Progenitor cell of endocrine pancreas (in vitro differentiated cells): ENCODE results near the gene UNCX. TPM values are rescaled to one million over a fixed set of nuclear protein-coding genes. Genes with fewer than 3 reads are reported as not detected.

Experiments used
- DNase-seq: peaks from one replicate; pipeline ENCODE4 v3.0.0; 2021; ENCODE audit warnings: low spot score; ENCODE audit not compliant: unreplicated experiment
- H3K27ac Mint-ChIP-seq: 2 replicates; pipeline ENCODE4 v1.8.0; 2021; ENCODE audit warnings: mild to moderate bottlenecking, moderate library complexity, mixed read lengths
- H3K27me3 Mint-ChIP-seq: 2 replicates; pipeline ENCODE4 v1.8.0; 2021; ENCODE audit warnings: mixed read lengths
- H3K36me3 Mint-ChIP-seq: 2 replicates; pipeline ENCODE4 v1.8.0; 2022; ENCODE audit warnings: mixed read lengths; ENCODE audit not compliant: insufficient read depth
- H3K4me1 Mint-ChIP-seq: 2 replicates; pipeline ENCODE4 v1.8.0; 2021; ENCODE audit warnings: low read depth, mixed read lengths
- H3K4me3 Mint-ChIP-seq: 2 replicates; pipeline ENCODE4 v1.8.0; 2021; ENCODE audit warnings: low read depth, mild to moderate bottlenecking, moderate library complexity, mixed read lengths
- H3K9me3 Mint-ChIP-seq: 2 replicates; pipeline ENCODE4 v1.8.0; 2021; ENCODE audit warnings: low read depth, mixed read lengths
- total RNA-seq: library from RNA; stranded (reverse); gene quantifications from 2 replicates; pipeline ENCODE4 v1.2.1, GENCODE V29; 2021
- TF ChIP-seq, protein P1 (sequence below): fragments of 200-600 bp; sonication (generic); IDR thresholded peaks from one replicate; pipeline ENCODE4 v1.5.0; 2021; ENCODE audit warnings: antibody characterized with exemption, mild to moderate bottlenecking; ENCODE audit not compliant: unreplicated experiment

The UNCX gene
- total RNA-seq, 1 donor from 2014 or later, result not detected

DNA sequence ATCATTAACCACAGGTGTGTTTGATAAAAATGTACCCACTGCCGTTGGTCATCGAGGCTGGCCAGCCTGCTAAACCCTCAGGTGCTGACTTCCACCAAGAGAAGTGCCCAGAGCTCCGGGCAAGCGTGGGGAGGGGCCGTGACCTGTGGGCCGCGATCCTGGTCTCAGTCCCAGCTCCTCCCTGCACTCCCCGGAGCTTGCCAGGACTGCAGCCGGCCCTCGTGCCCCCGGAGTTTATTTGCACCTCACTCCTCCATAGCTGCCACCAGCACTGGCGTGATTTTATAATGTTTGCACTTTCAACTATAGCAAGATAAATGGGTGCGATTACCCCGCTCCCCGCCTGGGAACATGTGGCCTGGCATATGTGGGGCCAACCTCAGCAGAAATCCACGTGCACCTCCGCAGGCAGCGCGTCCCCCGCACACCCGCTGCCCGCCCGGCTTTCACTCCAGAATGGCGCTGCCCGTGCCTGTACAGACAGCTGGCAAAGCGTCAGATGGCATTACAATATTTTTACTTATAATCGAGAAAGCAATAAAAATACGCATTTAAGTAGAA, 30.8 kb downstream of the UNCX start:
- Mint-ChIP-seq H3K4me3 (no peak overlapping the region), H3K36me3 (no peaks in the 10 kb centered on the region), H3K9me3 (no peaks in the 10 kb centered on the region), H3K4me1 (no peaks in the 10 kb centered on the region), H3K27ac (no peak overlapping the region), H3K27me3 (peaks cover 31% of the 10 kb centered on the region)
- DNase-seq, result no peak
- TF ChIP-seq, protein P1, sequence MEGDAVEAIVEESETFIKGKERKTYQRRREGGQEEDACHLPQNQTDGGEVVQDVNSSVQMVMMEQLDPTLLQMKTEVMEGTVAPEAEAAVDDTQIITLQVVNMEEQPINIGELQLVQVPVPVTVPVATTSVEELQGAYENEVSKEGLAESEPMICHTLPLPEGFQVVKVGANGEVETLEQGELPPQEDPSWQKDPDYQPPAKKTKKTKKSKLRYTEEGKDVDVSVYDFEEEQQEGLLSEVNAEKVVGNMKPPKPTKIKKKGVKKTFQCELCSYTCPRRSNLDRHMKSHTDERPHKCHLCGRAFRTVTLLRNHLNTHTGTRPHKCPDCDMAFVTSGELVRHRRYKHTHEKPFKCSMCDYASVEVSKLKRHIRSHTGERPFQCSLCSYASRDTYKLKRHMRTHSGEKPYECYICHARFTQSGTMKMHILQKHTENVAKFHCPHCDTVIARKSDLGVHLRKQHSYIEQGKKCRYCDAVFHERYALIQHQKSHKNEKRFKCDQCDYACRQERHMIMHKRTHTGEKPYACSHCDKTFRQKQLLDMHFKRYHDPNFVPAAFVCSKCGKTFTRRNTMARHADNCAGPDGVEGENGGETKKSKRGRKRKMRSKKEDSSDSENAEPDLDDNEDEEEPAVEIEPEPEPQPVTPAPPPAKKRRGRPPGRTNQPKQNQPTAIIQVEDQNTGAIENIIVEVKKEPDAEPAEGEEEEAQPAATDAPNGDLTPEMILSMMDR, result no peak

DNA sequence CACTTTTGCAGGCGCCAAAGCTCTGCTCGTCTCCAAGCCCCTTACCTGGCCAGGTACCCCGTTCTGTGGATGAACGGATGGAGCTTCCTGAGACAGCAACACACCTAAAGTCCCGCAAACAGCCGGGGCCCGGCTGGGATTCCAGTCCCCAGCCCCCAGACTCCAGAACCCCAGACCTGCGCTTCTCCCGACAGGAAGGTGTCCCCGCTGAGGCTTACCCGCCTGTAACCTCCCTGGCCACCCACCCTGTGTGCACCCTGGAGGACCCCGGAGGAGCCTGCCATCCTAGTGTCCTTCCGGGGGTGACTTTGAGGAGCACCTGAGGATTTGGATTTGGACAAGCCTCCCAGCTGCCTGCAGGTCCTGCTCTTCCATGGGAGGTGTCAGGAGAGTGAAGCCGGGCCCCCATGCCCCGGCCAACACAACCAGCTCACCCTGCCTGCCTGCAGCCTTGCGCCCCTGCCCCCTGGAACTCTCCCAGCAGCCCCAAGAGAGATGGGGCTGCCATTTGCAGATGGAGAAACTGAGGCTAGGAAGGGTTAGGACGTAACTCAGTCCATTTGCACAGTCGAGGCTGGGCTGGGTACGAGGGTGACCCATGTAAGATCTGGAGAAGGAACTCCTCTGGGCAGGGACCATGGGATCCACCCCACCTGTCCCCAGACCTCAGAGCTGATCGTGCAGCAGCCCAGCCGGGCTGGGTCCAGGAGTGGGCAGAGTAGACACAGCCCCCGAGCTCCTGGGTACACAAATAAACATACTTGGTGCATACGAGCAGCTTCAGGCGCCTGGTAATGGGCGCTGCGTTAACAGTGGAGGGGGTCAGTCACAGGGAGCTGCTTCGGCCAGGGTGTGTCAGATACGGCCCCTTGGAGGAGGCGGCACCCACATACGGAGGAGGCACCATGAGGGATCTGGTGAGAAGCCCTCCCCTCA, 31.9 kb downstream of the UNCX start:
- Mint-ChIP-seq H3K4me3 (no peak overlapping the region), H3K9me3 (no peaks in the 10 kb centered on the region), H3K36me3 (no peaks in the 10 kb centered on the region), H3K4me1 (peaks cover 6% of the 10 kb centered on the region), H3K27me3 (peaks cover 38% of the 10 kb centered on the region), H3K27ac (no peak overlapping the region)
- TF ChIP-seq, protein P1, result no peak
- DNase-seq, result no peak

DNA sequence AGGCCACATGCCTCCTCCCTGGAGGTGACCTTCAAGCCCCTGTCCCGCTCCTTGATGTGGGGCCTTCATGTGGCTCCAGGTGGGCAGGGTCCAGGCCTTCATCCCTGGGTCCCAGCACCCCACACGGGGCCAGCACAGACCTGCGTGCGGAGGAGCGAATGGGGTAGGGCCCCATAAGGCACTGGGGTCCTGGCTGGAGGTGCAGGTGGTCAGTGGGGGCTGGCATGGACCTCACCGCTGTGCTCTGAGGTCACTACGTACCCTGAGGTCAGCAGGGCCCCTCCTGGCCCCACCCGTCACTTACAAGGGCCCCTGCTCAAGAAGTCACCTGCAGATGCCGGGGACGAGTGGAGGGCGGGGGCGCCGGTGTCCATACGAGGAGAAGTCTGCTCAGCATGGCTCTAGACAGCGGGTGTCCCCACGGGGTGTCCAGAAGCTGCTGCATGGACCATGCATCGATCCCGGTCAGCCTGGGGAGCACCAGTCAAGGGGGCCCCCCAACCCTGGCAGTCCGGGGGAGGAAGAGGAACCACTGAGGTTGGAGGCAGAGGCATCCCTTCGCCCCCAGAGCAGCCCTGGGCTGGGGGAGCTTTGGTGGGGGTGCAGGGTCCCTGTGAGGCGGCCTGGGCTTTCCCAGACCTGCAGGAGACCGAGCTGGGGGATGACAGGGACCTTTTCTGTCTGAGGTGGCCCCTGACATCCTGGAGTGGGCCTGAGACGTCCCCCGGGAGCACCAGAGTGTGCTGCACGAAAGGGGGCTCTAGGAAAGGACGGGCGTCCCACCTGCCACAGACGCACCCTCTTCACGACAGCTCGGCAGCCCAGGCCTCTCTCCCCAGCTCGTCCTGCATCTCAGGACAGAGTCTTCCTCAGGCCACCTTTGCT, 34.6 kb downstream of the UNCX start:
- H3K9me3 Mint-ChIP-seq, result no peaks in the 10 kb centered on the region
- no peak overlapping the region for H3K27ac Mint-ChIP-seq
- peaks cover 32% of the 10 kb centered on the region for H3K27me3 Mint-ChIP-seq
- TF ChIP-seq, protein P1, result no peak
- peaks cover 6% of the 10 kb centered on the region for H3K4me1 Mint-ChIP-seq
- no peak for DNase-seq
- H3K36me3 Mint-ChIP-seq, result no peaks in the 10 kb centered on the region
- no peak overlapping the region for H3K4me3 Mint-ChIP-seq

DNA sequence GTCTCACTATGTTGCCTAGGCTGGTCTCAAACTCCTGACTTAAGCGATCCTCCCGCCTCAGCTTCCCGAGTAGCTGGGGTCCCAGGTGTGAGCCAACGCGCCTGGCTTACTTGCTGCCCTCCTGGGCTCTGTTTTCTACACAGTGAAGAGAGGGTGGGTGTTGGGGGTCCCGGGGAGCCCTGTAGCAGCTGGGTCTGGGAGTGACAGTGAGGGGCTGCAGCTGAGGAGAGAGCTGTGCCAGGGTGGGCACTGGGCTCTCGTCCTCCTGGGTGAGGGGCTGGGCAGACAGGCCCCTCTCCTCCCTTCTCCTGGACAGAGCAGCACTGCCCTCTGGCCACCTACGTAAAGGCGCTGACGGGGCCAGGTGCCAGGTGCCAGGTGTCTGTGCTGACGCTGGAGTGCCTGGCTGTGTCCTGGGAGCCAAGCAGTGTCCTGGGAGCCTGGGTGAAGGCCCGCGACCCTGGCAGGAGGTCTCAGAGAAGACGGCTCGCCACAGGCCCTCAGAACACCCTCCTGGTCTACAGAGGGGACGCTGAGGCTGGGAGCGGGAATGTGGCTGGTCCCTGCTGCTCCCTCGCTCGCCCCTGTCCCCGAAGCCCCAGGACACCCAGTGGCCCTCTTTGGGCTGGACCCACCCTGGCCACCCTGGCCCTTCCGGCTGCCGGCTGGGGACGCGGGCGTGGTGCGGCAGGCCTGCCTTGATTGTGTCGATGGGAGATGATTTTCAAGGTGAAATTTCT, 35.6 kb downstream of the UNCX start:
- TF ChIP-seq, protein P1, result no peak
- H3K27me3 Mint-ChIP-seq, result peaks cover 32% of the 10 kb centered on the region
- peaks cover 6% of the 10 kb centered on the region for H3K4me1 Mint-ChIP-seq

More for the DNA sequence above, 35.6 kb downstream of the UNCX start:
- H3K36me3 Mint-ChIP-seq, result no peaks in the 10 kb centered on the region
- H3K9me3 Mint-ChIP-seq, result no peaks in the 10 kb centered on the region
- H3K27ac Mint-ChIP-seq, result no peak overlapping the region
- no peak overlapping the region for H3K4me3 Mint-ChIP-seq
- no peak for DNase-seq
